GM19452 (cell line): ENCODE measurements around the gene ZFR.
"Not testable (repeated sequence)": the region's sequence is repeated elsewhere in the genome, so short reads cannot be mapped to it uniquely, and the experiment has no call there.

ENCODE experiments used
- ATAC-seq: cut with Tn5 transposase; IDR thresholded peaks from one replicate; pipeline ENCODE4 v1.9.1; 2021; ENCODE audit not compliant: unreplicated experiment

ZFR gene

GRCh38 chr5:32413466-32414263 is 30.9 kb downstream of the ZFR start:
- ATAC-seq: no peak

- ATAC-seq: no peak
Measured at GRCh38 chr5:32410630-32411029, 33.9 kb downstream of the ZFR start.

DNA sequence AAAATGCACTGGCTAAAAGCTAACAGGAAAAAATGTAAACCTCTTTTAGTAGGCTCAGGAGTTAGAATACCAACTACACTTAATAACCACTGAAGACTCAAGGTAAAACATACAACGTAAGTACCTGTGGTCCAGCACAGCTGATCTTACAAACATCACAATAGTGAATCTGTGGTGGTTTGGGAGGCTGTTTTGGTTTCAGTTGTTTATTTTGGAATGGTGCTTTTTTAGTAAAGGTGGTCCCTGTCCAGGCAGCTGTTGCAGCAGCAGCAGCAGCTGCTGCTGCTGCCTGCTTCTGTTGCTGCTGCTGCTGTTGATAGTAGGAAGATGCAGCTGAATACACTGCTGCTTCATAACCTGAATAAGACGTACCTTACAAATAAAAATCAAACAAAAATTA is 37.9 kb downstream of the ZFR start:
- ATAC-seq: no peak

DNA sequence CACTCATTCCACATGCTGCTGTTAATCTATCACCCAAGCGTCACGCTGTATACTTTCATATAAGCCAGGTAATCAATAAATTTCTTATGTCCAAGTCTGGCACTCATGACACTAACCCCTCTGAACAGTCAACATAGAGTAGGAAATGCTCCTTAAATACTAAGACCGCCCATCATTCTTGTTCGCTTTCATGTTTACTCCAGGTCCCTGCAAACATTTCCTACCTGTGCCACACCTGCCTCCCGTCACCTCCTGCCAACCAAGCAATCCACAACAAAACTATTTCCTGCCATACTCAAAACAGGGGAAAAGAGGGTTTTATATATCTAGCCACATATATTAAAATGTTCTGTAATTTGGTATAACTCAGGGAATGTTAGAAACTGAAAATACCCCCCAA is 39.0 kb downstream of the ZFR start:
- no peak for ATAC-seq

- no peak for ATAC-seq
Measured at GRCh38 chr5:32403760-32404159, 40.8 kb downstream of the ZFR start.

DNA sequence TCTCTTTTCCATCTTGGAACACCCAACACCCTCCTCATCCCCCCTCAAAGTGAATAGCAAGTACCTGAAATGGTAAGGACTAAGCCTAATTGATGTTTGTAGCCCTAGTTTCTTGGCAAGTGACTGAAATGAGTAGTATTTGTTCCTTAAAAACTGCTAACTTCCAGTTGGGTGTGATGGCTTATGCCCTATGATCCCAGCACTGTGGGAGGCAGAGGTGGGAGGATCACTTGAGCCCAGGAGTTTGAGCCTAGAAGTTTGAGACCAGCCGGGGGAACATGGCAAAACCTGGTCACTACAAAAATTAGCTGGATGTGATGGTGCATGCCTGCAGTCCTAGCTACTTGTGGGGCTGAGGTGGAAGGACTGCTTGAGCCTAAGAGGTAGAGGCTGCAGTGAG is 44.1 kb downstream of the ZFR start:
- ATAC-seq: no peak

DNA sequence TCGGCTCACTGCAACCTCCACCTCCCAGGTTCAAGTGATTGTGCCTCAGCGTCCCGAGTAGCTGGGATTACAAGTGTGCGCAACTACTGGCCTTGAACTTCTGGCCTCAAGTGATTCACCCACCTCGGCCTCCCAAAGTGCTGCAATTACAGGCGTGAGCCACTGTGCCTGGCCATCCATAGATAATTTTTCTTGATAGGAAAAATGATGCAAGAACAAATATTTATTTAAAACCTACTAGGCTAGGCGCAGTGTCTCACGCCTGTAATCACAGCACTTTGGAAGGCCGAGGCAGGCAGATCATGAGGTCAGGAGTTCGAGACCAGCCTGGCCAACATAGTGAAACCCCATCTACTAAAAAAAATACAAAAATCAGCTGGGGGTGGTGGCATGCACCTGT is 45.8 kb downstream of the ZFR start:
- not testable (repeated sequence) for ATAC-seq

GRCh38 chr5:32394981-32395380 is 49.6 kb downstream of the ZFR start:
- no peak for ATAC-seq

- no peak for ATAC-seq
Measured at GRCh38 chr5:32392039-32392438, 52.5 kb downstream of the ZFR start.

GRCh38 chr5:32390819-32391591 is 53.5 kb downstream of the ZFR start:
- ATAC-seq: no peak

DNA sequence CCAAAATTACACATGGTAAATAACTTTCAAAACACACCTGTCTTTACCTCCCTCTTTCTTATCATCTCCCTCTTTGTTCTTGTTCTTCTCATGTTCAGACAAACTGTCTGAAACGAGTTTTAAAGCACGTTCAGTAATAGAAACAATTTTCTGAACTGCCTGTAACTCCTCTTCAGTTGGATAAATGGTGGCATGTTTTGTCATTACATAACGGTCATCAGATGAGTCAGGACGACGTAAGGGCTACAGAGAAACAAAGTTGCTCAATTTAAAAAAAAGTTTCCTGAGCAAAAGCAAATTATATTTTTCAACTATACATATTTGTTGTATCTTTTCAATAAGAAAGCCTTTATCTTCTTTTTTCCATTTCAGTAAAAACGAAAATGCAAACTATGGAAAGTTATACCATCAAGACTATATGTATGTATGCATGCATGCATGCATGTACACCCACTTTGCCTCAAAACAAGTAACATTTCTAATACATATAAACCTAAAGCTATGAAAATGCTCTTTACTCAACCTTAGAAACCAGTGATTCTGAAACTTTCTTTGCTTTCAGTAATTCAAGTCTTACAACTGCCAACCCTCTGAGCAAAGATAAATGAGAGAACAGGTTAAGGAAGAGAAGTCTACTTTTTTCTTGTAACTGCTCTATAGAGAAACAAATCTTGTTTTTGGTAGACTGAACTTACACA is 56.0 kb downstream of the ZFR start:
- no peak for ATAC-seq

- ATAC-seq: no peak
Measured at GRCh38 chr5:32387841-32388240, 56.7 kb downstream of the ZFR start.

GRCh38 chr5:32387211-32387610 is 57.3 kb downstream of the ZFR start:
- no peak for ATAC-seq

- no peak for ATAC-seq
Measured at GRCh38 chr5:32384621-32385020, 59.9 kb downstream of the ZFR start.

DNA sequence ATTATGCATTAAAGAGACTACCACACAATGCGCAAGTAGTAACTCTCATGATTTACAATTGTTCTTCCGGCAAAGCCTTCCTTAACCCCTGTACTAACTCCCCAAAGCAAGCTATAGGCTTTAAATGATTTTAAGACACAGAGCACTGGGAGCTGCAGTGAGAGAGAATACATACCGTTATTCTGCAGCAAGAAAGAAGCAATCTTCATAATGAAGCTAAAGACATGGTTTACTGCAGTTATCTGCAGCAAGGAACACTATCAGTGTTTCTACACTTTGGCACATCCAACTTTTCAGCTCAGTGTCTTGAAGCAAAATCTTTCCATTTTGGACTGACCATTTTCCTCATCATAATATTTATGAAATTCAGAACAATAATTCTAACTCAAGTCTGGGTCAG is 61.0 kb downstream of the ZFR start:
- ATAC-seq: no peak

- no peak for ATAC-seq
Measured at GRCh38 chr5:32383065-32383464, 61.5 kb downstream of the ZFR start.

- no peak for ATAC-seq
Measured at GRCh38 chr5:32379421-32379820, 65.1 kb downstream of the ZFR start.

GRCh38 chr5:32378966-32379365 is 65.6 kb downstream of the ZFR start:
- ATAC-seq: no peak

DNA sequence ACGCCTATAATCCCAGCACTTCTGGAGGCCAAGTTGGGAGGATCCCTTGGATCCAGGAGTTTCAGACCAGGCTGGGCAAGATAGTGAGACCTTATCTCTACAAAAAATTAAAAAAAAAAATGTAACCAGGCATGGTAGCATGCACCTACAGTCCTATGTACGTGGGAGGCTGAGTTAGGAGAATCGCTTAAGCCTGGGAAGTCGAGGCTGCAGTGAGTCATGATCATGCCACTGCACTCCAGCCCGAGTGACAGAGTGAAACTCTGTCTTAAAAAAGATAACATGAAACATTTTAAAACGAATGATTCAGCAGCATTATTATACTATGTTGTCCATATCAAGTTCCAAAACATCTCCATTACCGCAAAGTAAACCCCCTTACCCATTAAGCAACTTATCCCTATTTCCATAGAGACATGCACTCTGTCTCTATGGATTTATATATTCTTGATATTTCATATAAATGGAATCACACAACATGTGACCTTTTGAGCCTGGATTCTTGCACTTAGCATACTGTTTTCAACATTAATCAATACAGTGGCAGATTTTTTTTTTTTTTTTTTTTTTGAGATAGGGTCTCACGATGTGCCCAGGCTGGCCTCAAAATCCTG is 74.9 kb downstream of the ZFR start:
- ATAC-seq: no peak

DNA sequence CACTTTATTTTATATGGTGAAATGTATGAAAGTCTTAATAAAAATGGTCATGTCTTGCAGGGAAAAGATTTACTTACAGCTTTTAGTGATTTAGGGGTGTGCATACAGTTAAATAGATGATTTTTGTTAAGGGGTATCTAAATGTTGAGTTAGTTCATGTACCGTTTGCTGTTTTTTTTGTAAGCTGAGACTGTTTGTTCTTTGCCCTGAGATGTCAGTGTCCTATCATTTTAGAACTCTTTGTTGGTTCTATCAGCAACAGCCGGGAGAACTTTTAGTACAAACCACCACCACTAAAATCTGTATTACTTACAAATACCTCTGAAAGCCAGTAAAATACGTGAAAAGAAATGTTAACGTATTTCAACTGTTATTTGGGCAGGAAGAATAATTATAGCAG is 75.5 kb downstream of the ZFR start:
- ATAC-seq: no peak

- not testable (repeated sequence) for ATAC-seq
Measured at GRCh38 chr5:32367271-32367670, 77.3 kb downstream of the ZFR start.
